HG02678 (cell line): ENCODE measurements around the gene MRM1.

ENCODE experiments used
- ATAC-seq: cut with Tn5 transposase; IDR thresholded peaks from one replicate; pipeline ENCODE4 v1.9.1; 2021; ENCODE audit warnings: mild to moderate bottlenecking, moderate library complexity; ENCODE audit not compliant: unreplicated experiment

MRM1 gene

GRCh38 chr17:36601303-36602029, at the start of gene MRM1:
Gene MRM1, plus strand, starts transcription at chr17:36601583. Its CDS starts 228 bp downstream, at chr17:36601811.
- peak; percentile 85 for ATAC-seq

DNA sequence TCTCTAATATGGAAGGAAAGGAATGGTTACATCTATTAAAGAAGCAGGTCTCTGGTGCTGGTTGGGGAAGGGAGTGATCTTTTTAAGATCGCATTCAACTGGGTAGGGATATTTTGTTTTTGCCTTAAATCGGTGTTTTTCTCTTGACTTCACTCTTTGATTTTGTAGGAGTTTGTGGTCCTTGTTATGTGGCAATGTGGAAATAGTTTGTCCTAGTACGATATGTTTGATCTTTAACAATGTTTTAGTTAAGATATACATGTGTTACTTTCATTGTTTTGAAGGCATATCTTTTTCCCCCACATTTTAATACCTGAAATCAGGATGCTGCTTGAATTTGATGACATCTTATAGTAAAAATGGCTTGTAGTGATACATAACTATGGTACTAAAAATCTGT, 47.9 kb upstream of the MRM1 start:
- no peak for ATAC-seq

DNA sequence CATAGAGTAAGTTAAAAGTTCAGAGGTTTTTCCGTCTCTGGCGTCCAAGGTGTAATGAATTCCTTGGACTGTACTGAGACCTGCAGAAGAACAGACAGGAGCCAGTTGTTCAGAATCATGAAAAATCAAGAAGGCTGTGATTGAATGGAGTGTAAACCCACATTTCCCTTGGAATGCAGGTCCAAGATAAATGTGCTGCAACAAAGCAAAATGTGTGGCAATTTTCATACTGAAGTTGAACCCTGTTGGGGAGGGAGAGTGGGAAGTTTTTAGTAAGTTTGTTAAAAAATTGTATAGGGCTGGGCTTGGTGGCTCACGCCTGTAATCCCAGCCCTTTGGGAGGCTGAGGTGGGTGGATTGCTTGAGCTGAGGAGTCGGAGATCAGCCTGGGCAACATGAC, 35.3 kb upstream of the MRM1 start:
- ATAC-seq = no peak

- ATAC-seq = no peak
These were observed 26.4 kb upstream of the MRM1 start for GRCh38 chr17:36575028-36575427.

GRCh38 chr17:36576793-36577192, 24.6 kb upstream of the MRM1 start:
- no peak for ATAC-seq

DNA sequence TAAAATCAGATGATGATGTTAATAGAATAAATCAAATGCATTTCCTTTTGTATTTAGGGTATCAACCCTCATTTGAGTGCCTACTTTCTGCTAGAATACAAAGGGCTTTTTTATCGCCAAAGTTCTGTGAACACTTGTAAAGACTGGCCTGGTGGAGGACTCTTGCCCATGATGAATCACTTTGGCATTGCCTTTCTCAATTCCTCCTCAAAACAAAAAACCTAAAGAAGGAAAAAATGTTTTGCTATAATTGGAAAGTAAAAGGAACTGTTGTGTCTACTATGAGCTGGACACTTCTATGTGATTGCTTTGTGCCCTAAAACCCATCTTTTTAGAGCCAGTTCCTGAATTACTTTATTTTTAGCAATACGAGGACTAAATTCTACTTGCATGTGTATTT, 22.7 kb upstream of the MRM1 start:
- no peak for ATAC-seq

DNA sequence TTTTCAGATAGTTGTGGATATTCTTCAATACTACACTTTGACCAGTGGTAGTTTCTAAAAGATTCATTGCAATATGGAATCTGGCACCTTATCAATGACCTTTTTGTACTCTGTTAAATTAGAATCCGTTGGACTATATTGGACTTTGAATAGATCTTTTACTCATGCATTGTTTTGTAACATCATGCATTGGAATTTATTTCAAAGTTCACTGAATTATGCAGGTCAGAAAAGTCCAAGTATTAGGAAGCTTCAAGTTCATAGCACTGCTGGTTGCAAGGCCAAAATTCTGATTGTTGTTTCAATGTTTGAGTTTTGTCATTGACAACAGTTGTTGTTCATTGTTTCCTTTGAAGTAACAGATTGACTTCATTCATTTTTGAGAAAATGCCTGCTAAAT, 17.6 kb upstream of the MRM1 start:
- ATAC-seq = no peak

GRCh38 chr17:36586138-36586537, 15.2 kb upstream of the MRM1 start:
- no peak for ATAC-seq

DNA sequence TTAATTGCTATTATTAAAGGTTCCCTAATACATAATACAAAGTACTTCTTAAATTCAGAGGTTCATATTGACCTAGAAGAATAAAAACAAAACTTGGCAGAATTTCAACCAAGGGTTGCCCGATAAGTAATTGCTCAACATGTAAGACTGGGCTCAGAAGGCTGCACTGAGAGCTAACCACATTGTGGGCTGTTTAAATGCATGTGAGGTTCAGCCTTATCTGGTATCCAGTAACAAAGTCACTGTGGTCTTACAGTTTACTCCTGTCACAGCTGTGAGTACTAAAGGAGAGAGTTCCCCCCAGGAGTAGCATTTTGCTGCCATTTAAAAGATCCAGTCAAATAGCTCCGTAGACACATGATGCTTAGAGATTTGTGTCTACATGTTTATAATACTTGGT, 11.3 kb upstream of the MRM1 start:
- ATAC-seq = no peak

DNA sequence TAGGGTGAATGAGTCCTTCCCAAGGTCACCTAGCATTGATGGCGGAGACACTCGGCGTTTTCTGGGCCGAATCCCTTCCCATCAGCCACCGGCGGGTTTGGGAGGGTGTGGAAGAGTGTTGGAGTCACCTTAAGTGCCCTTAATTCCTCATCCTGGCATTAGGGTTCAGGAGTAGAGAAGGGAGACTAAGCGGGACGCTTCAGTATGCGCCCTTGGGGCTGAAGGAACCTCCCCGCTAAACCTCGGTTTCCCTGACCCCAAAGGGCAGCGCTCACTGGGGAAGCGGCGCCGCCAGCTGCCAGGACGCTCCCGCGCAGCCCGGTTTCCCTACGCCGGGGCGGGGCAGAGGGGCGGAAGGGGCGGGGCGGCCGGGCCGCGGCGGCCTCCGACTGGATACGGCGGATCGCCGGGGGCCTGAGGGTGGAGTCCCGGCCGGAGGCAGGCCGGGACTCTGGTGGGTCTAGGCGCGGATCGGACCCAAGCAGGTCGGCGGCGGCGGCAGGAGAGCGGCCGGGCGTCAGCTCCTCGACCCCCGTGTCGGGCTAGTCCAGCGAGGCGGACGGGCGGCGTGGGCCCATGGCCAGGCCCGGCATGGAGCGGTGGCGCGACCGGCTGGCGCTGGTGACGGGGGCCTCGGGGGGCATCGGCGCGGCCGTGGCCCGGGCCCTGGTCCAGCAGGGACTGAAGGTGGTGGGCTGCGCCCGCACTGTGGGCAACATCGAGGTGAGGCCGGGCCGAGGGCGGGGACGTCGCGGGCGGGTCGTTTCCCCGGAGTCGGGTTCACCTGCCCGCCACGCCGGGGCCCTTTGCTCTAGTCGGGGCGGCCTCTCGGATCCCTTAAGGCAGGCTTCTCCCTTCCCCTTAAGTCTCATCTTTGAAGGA, 9.7 kb upstream of the MRM1 start, which contains the start of gene DHRS11:
DHRS11 (plus strand) TSS at position 446 of the 882 bp plus-strand sequence; CDS start at position 577, 131 bp downstream.
- ATAC-seq = peak; percentile 91

DNA sequence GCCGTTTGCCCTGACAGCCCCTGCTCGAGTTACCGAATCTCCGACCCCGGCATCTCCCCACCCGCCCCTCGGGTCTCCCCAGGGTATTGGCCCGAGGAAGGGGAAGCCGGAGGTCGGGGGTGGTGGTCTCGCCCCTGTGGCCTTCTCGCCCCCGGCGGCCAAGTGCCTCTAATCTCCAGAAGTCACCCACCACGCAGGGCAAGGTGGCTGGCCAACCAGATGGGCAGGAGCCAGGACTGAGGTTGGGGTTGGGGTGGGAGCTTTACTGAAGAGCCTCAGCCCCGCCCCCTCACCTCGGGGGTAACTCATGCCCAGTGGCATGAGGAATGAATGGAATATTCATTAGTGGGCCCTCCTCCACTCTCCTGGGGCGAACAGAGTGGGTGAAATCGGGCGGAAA, 9.1 kb upstream of the MRM1 start:
- no peak for ATAC-seq

DNA sequence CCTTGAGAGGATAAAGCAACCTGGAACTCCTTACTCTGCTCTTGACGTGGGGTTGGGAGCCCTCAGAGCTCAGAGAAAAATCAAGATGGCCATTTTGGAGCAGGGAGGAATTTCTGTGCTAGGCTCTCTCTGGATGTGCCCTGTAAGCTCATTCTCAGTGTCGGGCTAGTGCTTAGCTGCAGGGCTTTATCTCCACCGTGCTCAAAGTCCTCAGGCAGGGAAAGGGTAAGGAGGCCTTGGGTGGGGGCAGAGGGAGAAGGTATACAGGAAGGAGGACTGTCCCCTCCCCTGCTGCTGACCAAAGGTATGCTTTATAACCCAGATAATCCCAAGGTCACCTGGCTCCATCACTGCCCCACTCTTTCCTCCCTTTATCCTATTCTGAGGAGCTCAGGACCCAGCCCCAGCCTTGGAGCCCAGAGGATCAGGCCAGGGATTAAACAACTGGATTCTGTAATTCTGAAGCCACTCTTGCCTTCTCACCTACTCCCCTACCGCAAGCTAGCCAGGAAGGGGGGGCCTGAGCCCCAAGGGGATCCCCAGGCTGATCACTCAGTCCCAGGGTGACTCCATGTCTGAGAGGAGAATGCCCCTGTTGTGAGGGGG, 8.6 kb upstream of the MRM1 start:
- no peak for ATAC-seq

DNA sequence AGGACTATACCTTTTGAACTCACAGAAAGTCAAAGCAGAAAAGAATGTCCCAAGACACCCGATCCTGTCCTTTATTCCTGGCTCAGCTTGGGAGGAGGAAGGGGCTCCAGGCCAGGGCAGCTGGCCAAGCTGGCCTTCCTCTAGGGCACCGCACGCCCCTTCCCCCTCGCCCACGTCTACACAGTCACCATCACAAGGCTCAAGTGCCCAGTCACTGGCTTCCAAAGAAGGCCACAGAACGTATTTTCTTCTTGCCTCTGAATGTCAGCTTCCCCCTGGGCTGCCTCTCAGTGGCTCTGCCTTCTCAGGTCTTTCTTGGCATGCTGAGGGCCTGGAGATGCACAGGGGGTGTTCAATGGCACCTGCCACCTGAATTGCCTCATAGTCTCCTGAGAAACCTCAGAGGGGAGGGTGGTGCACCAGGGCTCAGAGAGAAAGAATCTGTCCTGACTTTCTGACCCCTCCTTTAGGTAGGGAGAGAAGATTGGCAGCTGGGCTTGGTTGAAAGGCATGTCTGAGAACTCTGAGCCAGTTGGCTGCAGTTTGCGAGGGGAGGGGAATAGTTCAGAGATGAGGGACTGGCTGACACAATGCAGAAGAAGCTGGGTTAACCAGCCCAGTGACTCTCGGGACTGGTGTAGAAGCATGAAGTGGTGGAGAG, 7.6 kb upstream of the MRM1 start:
- ATAC-seq = no peak

GRCh38 chr17:36594626-36595401, 6.6 kb upstream of the MRM1 start:
- ATAC-seq = no peak

DNA sequence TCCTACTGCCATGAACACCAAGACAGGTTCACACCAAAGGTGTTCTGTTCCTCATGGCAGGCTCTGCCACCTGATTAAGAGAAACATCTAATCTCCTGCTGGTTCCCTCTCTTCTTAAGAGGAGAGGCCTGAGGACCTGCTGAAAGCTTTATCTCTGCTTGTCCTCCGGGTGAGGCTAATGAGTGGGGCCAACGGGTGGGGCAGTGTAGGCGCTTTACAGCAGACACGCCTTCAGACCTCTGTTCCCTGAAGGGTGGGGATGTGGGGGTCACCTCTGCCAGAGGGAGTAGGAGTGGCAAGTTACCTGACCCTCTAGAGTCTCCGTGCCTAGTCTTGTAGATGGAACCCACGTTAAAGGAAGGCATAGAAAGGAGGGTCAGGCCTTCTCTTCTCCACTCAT, 4.2 kb upstream of the MRM1 start:
- ATAC-seq = no peak

GRCh38 chr17:36597866-36598777, 3.3 kb upstream of the MRM1 start:
- no peak for ATAC-seq

- no peak for ATAC-seq
These were observed 2.4 kb upstream of the MRM1 start for GRCh38 chr17:36598951-36599401.

GRCh38 chr17:36599546-36600250, 1.7 kb upstream of the MRM1 start:
- no peak for ATAC-seq

DNA sequence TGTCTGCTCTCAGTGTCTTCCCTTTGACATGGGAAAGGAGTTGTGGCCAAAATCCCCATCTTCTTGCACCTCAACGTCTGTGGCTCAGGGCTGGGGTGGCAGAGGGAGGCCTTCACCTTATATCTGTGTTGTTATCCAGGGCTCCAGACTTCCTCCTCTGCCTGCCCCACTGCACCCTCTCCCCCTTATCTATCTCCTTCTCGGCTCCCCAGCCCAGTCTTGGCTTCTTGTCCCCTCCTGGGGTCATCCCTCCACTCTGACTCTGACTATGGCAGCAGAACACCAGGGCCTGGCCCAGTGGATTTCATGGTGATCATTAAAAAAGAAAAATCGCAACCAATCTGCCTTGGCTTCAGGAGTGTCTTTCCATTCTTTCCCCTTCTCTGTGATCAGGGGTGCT, 918 bp upstream of the MRM1 start:
- no peak for ATAC-seq
